HG03342 (cell line): ENCODE measurements around the gene DGKK.

Experiments
- ATAC-seq: cut with Tn5 transposase; IDR thresholded peaks from one replicate; pipeline ENCODE4 v1.9.1; 2021; ENCODE audit warnings: mild to moderate bottlenecking, moderate library complexity; ENCODE audit not compliant: unreplicated experiment

The DGKK gene

GRCh38 chrX:50470103-50471031, at the start of gene DGKK:
Gene DGKK (minus strand): TSS chrX:50470825. CDS start chrX:50470678, 147 bp downstream.
- ATAC-seq: no peak

GRCh38 chrX:50514811-50515210, 44.2 kb upstream of the DGKK start:
- ATAC-seq: no peak

- ATAC-seq: no peak
Observed at GRCh38 chrX:50497114-50497513, 26.5 kb upstream of the DGKK start.

- no peak for ATAC-seq
Observed at GRCh38 chrX:50495616-50496015, 25.0 kb upstream of the DGKK start.

GRCh38 chrX:50492720-50493119, 22.1 kb upstream of the DGKK start:
- ATAC-seq: no peak

GRCh38 chrX:50484662-50485061, 14.0 kb upstream of the DGKK start:
- ATAC-seq: no peak

GRCh38 chrX:50483283-50483682, 12.7 kb upstream of the DGKK start:
- no peak for ATAC-seq

- no peak for ATAC-seq
Observed at GRCh38 chrX:50475208-50475607, 4.6 kb upstream of the DGKK start.

GRCh38 chrX:50471390-50471789, 765 bp upstream of the DGKK start:
- ATAC-seq: no peak

GRCh38 chrX:50469206-50469605, 1.4 kb downstream of the DGKK start:
- ATAC-seq: no peak

- ATAC-seq: no peak
Observed at GRCh38 chrX:50459615-50460014, 11.0 kb downstream of the DGKK start.

GRCh38 chrX:50458483-50458882, 12.1 kb downstream of the DGKK start:
- no peak for ATAC-seq

GRCh38 chrX:50456712-50457484, 13.7 kb downstream of the DGKK start:
- ATAC-seq: no peak

GRCh38 chrX:50452782-50453181, 17.8 kb downstream of the DGKK start:
- no peak for ATAC-seq

GRCh38 chrX:50450324-50450723, 20.3 kb downstream of the DGKK start:
- ATAC-seq: no peak

GRCh38 chrX:50448565-50448964, 22.1 kb downstream of the DGKK start:
- no peak for ATAC-seq

- no peak for ATAC-seq
Observed at GRCh38 chrX:50447535-50447934, 23.1 kb downstream of the DGKK start.

GRCh38 chrX:50442426-50443116, 28.1 kb downstream of the DGKK start:
- ATAC-seq: no peak

- no peak for ATAC-seq
Observed at GRCh38 chrX:50436797-50437196, 33.8 kb downstream of the DGKK start.

- ATAC-seq: no peak
Observed at GRCh38 chrX:50432829-50433289, 37.8 kb downstream of the DGKK start.

- ATAC-seq: no peak
Observed at GRCh38 chrX:50431623-50432022, 39.0 kb downstream of the DGKK start.
